ENCODE results near the gene CPNE5.
A peak's percentile ranks its signal among the peaks of the same experiment; 100 is the strongest.

The CPNE5 gene

GRCh38 chr6:36760685-36761435, 78.4 kb downstream of the CPNE5 start:
- H3F3A ChIP-seq (ENCODE audit: insufficient read depth, low read length) = peaks cover 25% of the 10 kb centered on the region
- H3K36me3 ChIP-seq (replicated peaks; ENCODE audit: insufficient read depth, low read length) = no peaks in the 10 kb centered on the region
- H3K9ac ChIP-seq (ENCODE audit: low read length) = no peak overlapping the region
- H3K4me3 ChIP-seq (ENCODE audit: low read length) = no peak overlapping the region
- no peaks in the 10 kb centered on the region for H3K9me2 ChIP-seq (replicated peaks; ENCODE audit: insufficient read depth, low read length)
- H3K9me3 ChIP-seq (replicated peaks; ENCODE audit: insufficient read depth, low read length) = no peaks in the 10 kb centered on the region
- H3K4me2 ChIP-seq (ENCODE audit: low read depth, low read length) = no peak overlapping the region
- no peaks in the 10 kb centered on the region for H3K79me2 ChIP-seq (ENCODE audit: low read length)
- no peaks in the 10 kb centered on the region for H4K20me1 ChIP-seq (ENCODE audit: insufficient read depth, low read length)
- H2AFZ ChIP-seq (ENCODE audit: low read length) = no peak overlapping the region
- no peak overlapping the region for H3K27ac ChIP-seq (ENCODE audit: low read length)
- H3K27me3 ChIP-seq (replicated peaks; ENCODE audit: insufficient read depth, low read length) = no peaks in the 10 kb centered on the region
- no peak for DNase-seq
- H3K4me1 ChIP-seq (ENCODE audit: low read length) = peaks cover 39% of the 10 kb centered on the region
- TF ChIP-seq EZH2 (optimal IDR thresholded peaks at IDR 0.05; ENCODE audit: low read depth, low read length) (no peak), CTCF (IDR thresholded peaks at IDR 0.05; ENCODE audit: low read length) (no peak), EZH2phosphoT487 (IDR thresholded peaks at IDR 0.05; ENCODE audit: low read length) (no peak)

GRCh38 chr6:36759148-36759759, 80.0 kb downstream of the CPNE5 start:
- Histone ChIP-seq H3F3A (ENCODE audit: insufficient read depth, low read length) (peaks cover 40% of the 10 kb centered on the region), H3K4me1 (ENCODE audit: low read length) (peaks cover 48% of the 10 kb centered on the region), H3K79me2 (ENCODE audit: low read length) (0 out of 2 replicates have a peak, but pooled peaks cover 6% of the 10 kb centered on the region), H3K27ac (ENCODE audit: low read length) (peak overlapping the region; percentile 7; the same call in 1 of the 2 replicates), H3K27me3 (replicated peaks; ENCODE audit: insufficient read depth, low read length) (no peaks in the 10 kb centered on the region), H3K36me3 (replicated peaks; ENCODE audit: insufficient read depth, low read length) (no peaks in the 10 kb centered on the region), H2AFZ (ENCODE audit: low read length) (peak overlapping the region; percentile 55; the same call in 1 of the 2 replicates), H4K20me1 (ENCODE audit: insufficient read depth, low read length) (no peaks in the 10 kb centered on the region), H3K9me3 (replicated peaks; ENCODE audit: insufficient read depth, low read length) (no peaks in the 10 kb centered on the region), H3K4me2 (ENCODE audit: low read depth, low read length) (peak overlapping the region; percentile 94), H3K9ac (ENCODE audit: low read length) (no peak overlapping the region), H3K4me3 (ENCODE audit: low read length) (peak overlapping the region; percentile 59), H3K9me2 (replicated peaks; ENCODE audit: insufficient read depth, low read length) (no peaks in the 10 kb centered on the region)
- TF ChIP-seq CTCF (IDR thresholded peaks at IDR 0.05; ENCODE audit: low read length) = peak; percentile 98
- no peak for TF ChIP-seq EZH2phosphoT487 (IDR thresholded peaks at IDR 0.05; ENCODE audit: low read length)
- no peak for TF ChIP-seq EZH2 (optimal IDR thresholded peaks at IDR 0.05; ENCODE audit: low read depth, low read length)
- peak; percentile 73 for DNase-seq

- no peaks in the 10 kb centered on the region for H3K27me3 ChIP-seq (replicated peaks; ENCODE audit: insufficient read depth, low read length)
- no peaks in the 10 kb centered on the region for H4K20me1 ChIP-seq (ENCODE audit: insufficient read depth, low read length)
- TF ChIP-seq EZH2 (optimal IDR thresholded peaks at IDR 0.05; ENCODE audit: low read depth, low read length) (no peak), EZH2phosphoT487 (IDR thresholded peaks at IDR 0.05; ENCODE audit: low read length) (no peak), CTCF (IDR thresholded peaks at IDR 0.05; ENCODE audit: low read length) (no peak)
- peak overlapping the region; percentile 94 for H3K4me2 ChIP-seq (ENCODE audit: low read depth, low read length)
- 0 out of 2 replicates have a peak, but pooled peaks cover 6% of the 10 kb centered on the region for H3K79me2 ChIP-seq (ENCODE audit: low read length)
- H3K4me1 ChIP-seq (ENCODE audit: low read length) = peaks cover 54% of the 10 kb centered on the region
- peak overlapping the region; percentile 55; the same call in 1 of the 2 replicates for H2AFZ ChIP-seq (ENCODE audit: low read length)
- no peaks in the 10 kb centered on the region for H3K9me3 ChIP-seq (replicated peaks; ENCODE audit: insufficient read depth, low read length)
- H3K4me3 ChIP-seq (ENCODE audit: low read length) = peak overlapping the region; percentile 59
- no peaks in the 10 kb centered on the region for H3K36me3 ChIP-seq (replicated peaks; ENCODE audit: insufficient read depth, low read length)
- peaks cover 44% of the 10 kb centered on the region for H3F3A ChIP-seq (ENCODE audit: insufficient read depth, low read length)
- no peak overlapping the region for H3K9ac ChIP-seq (ENCODE audit: low read length)
- H3K27ac ChIP-seq (ENCODE audit: low read length) = peak overlapping the region; percentile 7; the same call in 1 of the 2 replicates
- no peaks in the 10 kb centered on the region for H3K9me2 ChIP-seq (replicated peaks; ENCODE audit: insufficient read depth, low read length)
- peak; percentile 72 for DNase-seq
Observed at GRCh38 chr6:36758516-36759147, 80.6 kb downstream of the CPNE5 start.

Measured in MM.1S (cell line).